OCI-LY7 (cell line): ENCODE data around the gene TRIM8. TPM values are rescaled to one million over a fixed set of nuclear protein-coding genes. Genes with fewer than 3 reads are reported as not detected.

Experiments
- BruUV-seq: library from RNA; stranded (reverse); fragments of 400-500 nt; replicated peaks from 2 replicates; lab custom pipeline; 2021; lab: Mats Ljungman, UMichigan
- CTCF ChIA-PET: fragments of 300-600 bp; sonication (Branson Sonifier 250); formaldehyde crosslinking; loops from one replicate; lab custom pipeline; 2022; ENCODE audit warnings: antibody characterized with exemption; ENCODE audit not compliant: unreplicated experiment; lab: Charles Lee
- POLR2A ChIA-PET: fragments of 300-600 bp; sonication (Branson Sonifier 250); formaldehyde crosslinking; loops from one replicate; lab custom pipeline; 2022; ENCODE audit warnings: antibody characterized with exemption; lab: Charles Lee
- DNase-seq: peaks from one replicate; pipeline ENCODE4 v3.0.0-alpha.2; 2015; ENCODE audit warnings: low spot score
- H2AFZ ChIP-seq: fragments of 200-600 bp; sonication (generic), shearing (Covaris generic); 2 replicates; pipeline ENCODE4 v1.6.1; 2014; ENCODE audit warnings: mild to moderate bottlenecking, antibody characterized with exemption, low read length, moderate library complexity
- H3K27ac ChIP-seq: fragments of 200-600 bp; sonication (generic); 2 replicates; pipeline ENCODE4 v1.5.1; 2014; ENCODE audit warnings: mixed run types, low read depth, mild to moderate bottlenecking, moderate library complexity, low read length, inconsistent platforms; ENCODE audit not compliant: poor library complexity, severe bottlenecking
- H3K36me3 ChIP-seq: fragments of 200-600 bp; sonication (generic); 2 replicates; pipeline ENCODE4 v1.6.1; 2014; ENCODE audit warnings: mild to moderate bottlenecking, antibody characterized with exemption, low read length, moderate library complexity, mixed read lengths; ENCODE audit not compliant: insufficient read depth
- H3K4me1 ChIP-seq: fragments of 200-600 bp; sonication (generic); 2 replicates; pipeline ENCODE4 v1.5.1; 2014; ENCODE audit warnings: mild to moderate bottlenecking, low read length; ENCODE audit not compliant: insufficient read depth, poor library complexity, severe bottlenecking
- H3K4me2 ChIP-seq: fragments of 200-600 bp; sonication (generic); 2 replicates; pipeline ENCODE4 v1.6.1; 2014; ENCODE audit warnings: mild to moderate bottlenecking, low read length
- H3K4me3 ChIP-seq: fragments of 200-600 bp; sonication (generic); 2 replicates; pipeline ENCODE4 v1.5.1; 2014; ENCODE audit warnings: mild to moderate bottlenecking, low read depth, low read length; ENCODE audit not compliant: poor library complexity, severe bottlenecking
- H3K79me2 ChIP-seq: fragments of 200-600 bp; sonication (generic); 2 replicates; pipeline ENCODE4 v1.6.1; 2016; ENCODE audit warnings: low read depth, mild to moderate bottlenecking, low read length, moderate library complexity, mixed read lengths; ENCODE audit not compliant: insufficient read depth
- H3K9me2 ChIP-seq: fragments of 200-600 bp; sonication (generic); 2 replicates; pipeline ENCODE4 v1.6.1; 2016; ENCODE audit warnings: mild to moderate bottlenecking, low read length, mixed read lengths; ENCODE audit not compliant: insufficient read depth
- H3K9me3 ChIP-seq: fragments of 200-600 bp; sonication (generic); 2 replicates; pipeline ENCODE4 v1.6.1; 2014; ENCODE audit warnings: mild to moderate bottlenecking, mixed run types, low read length, mixed read lengths
- H4K20me1 ChIP-seq: fragments of 200-600 bp; sonication (generic); 2 replicates; pipeline ENCODE4 v1.6.1; 2014; ENCODE audit warnings: mild to moderate bottlenecking, antibody characterized with exemption, low read length, moderate library complexity, mixed read lengths; ENCODE audit not compliant: insufficient read depth
- CTCF ChIP-seq: fragments of 200-600 bp; sonication (generic); conservative IDR thresholded peaks from 2 replicates; pipeline ENCODE4 v1.5.1; 2014; ENCODE audit warnings: mild to moderate bottlenecking, antibody characterized with exemption, low read length, moderate library complexity, mixed read lengths
- EZH2phosphoT487 ChIP-seq: fragments of 200-600 bp; sonication (generic); IDR thresholded peaks from 2 replicates; pipeline ENCODE4 v1.6.1; 2018; ENCODE audit warnings: low read depth, borderline replicate concordance, mild to moderate bottlenecking, mixed run types, antibody characterized with exemption, low read length, moderate library complexity, mixed read lengths
- intact Hi-C: fragments of 100-400 bp; cut with micrococcal nuclease; formaldehyde crosslinking; loops from one replicate; pipeline ENCODE4 v1.10.0; 2022; ENCODE audit not compliant: unreplicated experiment
- total RNA-seq, 2 experiments: library from RNA; depleted of rRNA in 1 of 2; stranded (reverse); fragments of >200 nt in 1 of 2; shearing (Covaris generic) in 1 of 2; gene quantifications; 2 replicates each; pipeline ENCODE4 v1.2.3, GENCODE V29; 2014 to 2022

The TRIM8 gene
- total RNA-seq, 2 experiments from 2014 or later, result 54.2 to 92.1 TPM

- no peak overlapping the region for H3K4me3 ChIP-seq
- no peaks in the 10 kb centered on the region for H4K20me1 ChIP-seq
- H3K9me2 ChIP-seq, result no peaks in the 10 kb centered on the region
- intact Hi-C loops, result no loop called here
- no peak overlapping the region for H2AFZ ChIP-seq
- no peak for DNase-seq
- H3K36me3 ChIP-seq, result no peaks in the 10 kb centered on the region
- H3K9me3 ChIP-seq, result no peaks in the 10 kb centered on the region
- BruUV-seq, result no TSS peak
- TF ChIP-seq CTCF, result no peak
- TF ChIP-seq EZH2phosphoT487, result no peak
- H3K4me1 ChIP-seq, result peaks cover 19% of the 10 kb centered on the region
- ChIA-PET CTCF (no interaction called here), POLR2A (no interaction called here)
- H3K4me2 ChIP-seq, result no peak overlapping the region
- H3K27ac ChIP-seq, result no peak overlapping the region
- no peaks in the 10 kb centered on the region for H3K79me2 ChIP-seq
Measured at GRCh38 chr10:102626026-102626685, 18.1 kb upstream of the TRIM8 start.

GRCh38 chr10:102627291-102627735 lies 17.0 kb upstream of the TRIM8 start:
- POLR2A ChIA-PET, result no interaction called here
- Histone ChIP-seq H3K9me3 (no peaks in the 10 kb centered on the region), H3K4me3 (no peak overlapping the region), H3K79me2 (no peaks in the 10 kb centered on the region), H3K4me2 (no peak overlapping the region), H4K20me1 (no peaks in the 10 kb centered on the region), H3K4me1 (peaks cover 19% of the 10 kb centered on the region), H3K27ac (no peak overlapping the region), H3K36me3 (no peaks in the 10 kb centered on the region), H3K9me2 (no peaks in the 10 kb centered on the region), H2AFZ (no peak overlapping the region)
- intact Hi-C loops, result no loop called here
- DNase-seq, result no peak
- TF ChIP-seq CTCF (no peak), EZH2phosphoT487 (no peak)
- CTCF ChIA-PET, result interaction anchor here (0.8 kb wide), 1 partner anchor 12 kb away, joined by 3 read pairs; no protein-coding TSS in a partner anchor
- BruUV-seq, result no TSS peak

GRCh38 chr10:102627736-102628293 lies 16.5 kb upstream of the TRIM8 start:
- intact Hi-C loops, result no loop called here
- H4K20me1 ChIP-seq, result no peaks in the 10 kb centered on the region
- H3K27ac ChIP-seq, result no peak overlapping the region
- no peaks in the 10 kb centered on the region for H3K9me3 ChIP-seq
- no peak overlapping the region for H2AFZ ChIP-seq
- no peak overlapping the region for H3K4me2 ChIP-seq
- TF ChIP-seq CTCF (no peak), EZH2phosphoT487 (no peak)
- BruUV-seq, result no TSS peak
- no peak overlapping the region for H3K4me3 ChIP-seq
- no peaks in the 10 kb centered on the region for H3K79me2 ChIP-seq
- POLR2A ChIA-PET, result no interaction called here
- no peak for DNase-seq
- no peaks in the 10 kb centered on the region for H3K9me2 ChIP-seq
- CTCF ChIA-PET, result interaction anchor here (0.8 kb wide), 1 partner anchor 13 kb away, joined by 3 read pairs; no protein-coding TSS in a partner anchor
- peaks cover 22% of the 10 kb centered on the region for H3K4me1 ChIP-seq
- H3K36me3 ChIP-seq, result no peaks in the 10 kb centered on the region
